HFFc6 (cell line): Measurements from ENCODE around the gene TMEM119. TPM values are rescaled to one million over a fixed set of nuclear protein-coding genes. Genes with fewer than 3 reads are reported as not detected.

Source experiments
- DNase-seq: peaks from one replicate; pipeline ENCODE4 v3.0.0-alpha.2; 2018
- H3K27ac Mint-ChIP-seq: 2 replicates; pipeline ENCODE4 v1.8.0; 2020; ENCODE audit warnings: mild to moderate bottlenecking, mixed read lengths
- H3K27me3 Mint-ChIP-seq: 2 replicates; pipeline ENCODE4 v1.8.0; 2021; ENCODE audit warnings: mild to moderate bottlenecking, moderate library complexity, mixed read lengths; ENCODE audit not compliant: insufficient read depth
- H3K36me3 Mint-ChIP-seq: 2 replicates; pipeline ENCODE4 v1.8.0; 2021; ENCODE audit warnings: low read depth, mixed read lengths
- H3K4me1 Mint-ChIP-seq: 2 replicates; pipeline ENCODE4 v1.8.0; 2020; ENCODE audit warnings: low read depth, mixed read lengths
- H3K4me3 Mint-ChIP-seq: 2 replicates; pipeline ENCODE4 v1.8.0; 2020; ENCODE audit warnings: mild to moderate bottlenecking, moderate library complexity, mixed read lengths
- H3K9me3 Mint-ChIP-seq: 2 replicates; pipeline ENCODE4 v1.8.0; 2020; ENCODE audit warnings: mild to moderate bottlenecking, mixed read lengths
- CTCF ChIP-seq: fragments of 200-600 bp; sonication (generic); IDR thresholded peaks from 2 replicates; pipeline ENCODE4 v1.5.0; 2021; ENCODE audit warnings: antibody characterized with exemption, mild to moderate bottlenecking
- total RNA-seq, 6 experiments: library from RNA; stranded (reverse); fragmentation: NEBNext Ultra II Directional; extraction: Animal tissue kit (Norgen Biotek cat#: 25700); gene quantifications; 2 replicates in 1 of 6; 3 replicates in 5 of 6; pipeline ENCODE4 v1.2.3, GENCODE V29; 2021

TMEM119 gene
- total RNA-seq, 6 experiments from 2014 or later = 11.9 to 22.2 (median 19.1) TPM

- Mint-ChIP-seq H3K4me3 (no peak overlapping the region), H3K4me1 (0 out of 2 replicates have a peak, but pooled peaks cover 7% of the 10 kb centered on the region), H3K36me3 (no peaks in the 10 kb centered on the region), H3K27me3 (peaks cover 6% of the 10 kb centered on the region), H3K27ac (no peak overlapping the region), H3K9me3 (no peaks in the 10 kb centered on the region)
- no peak for TF ChIP-seq CTCF
- no peak for DNase-seq
Measured at GRCh38 chr12:108603743-108604142, 5.9 kb upstream of the TMEM119 start.

- no peak overlapping the region for H3K4me3 Mint-ChIP-seq
- no peak overlapping the region for H3K27ac Mint-ChIP-seq
- peaks cover 7% of the 10 kb centered on the region; the same call in 1 of the 2 replicates for H3K4me1 Mint-ChIP-seq
- no peaks in the 10 kb centered on the region for H3K36me3 Mint-ChIP-seq
- DNase-seq = no peak
- no peaks in the 10 kb centered on the region for H3K9me3 Mint-ChIP-seq
- peaks cover 6% of the 10 kb centered on the region for H3K27me3 Mint-ChIP-seq
- no peak for TF ChIP-seq CTCF
Measured at GRCh38 chr12:108602976-108603704, 5.3 kb upstream of the TMEM119 start.

- no peak for DNase-seq
- Mint-ChIP-seq H3K9me3 (no peaks in the 10 kb centered on the region), H3K4me3 (no peak overlapping the region)
Measured at GRCh38 chr12:108602209-108602705, 4.4 kb upstream of the TMEM119 start.

GRCh38 chr12:108600702-108601007 lies 2.8 kb upstream of the TMEM119 start:
- Mint-ChIP-seq H3K9me3 (no peaks in the 10 kb centered on the region), H3K36me3 (no peaks in the 10 kb centered on the region), H3K4me3 (no peak overlapping the region), H3K27me3 (peaks cover 6% of the 10 kb centered on the region), H3K4me1 (peaks cover 7% of the 10 kb centered on the region; the same call in 1 of the 2 replicates), H3K27ac (no peak overlapping the region)
- TF ChIP-seq CTCF = no peak
- DNase-seq = no peak

More at GRCh38 chr12:108602209-108602705, 4.4 kb upstream of the TMEM119 start:
- TF ChIP-seq CTCF = no peak
- H3K4me1 Mint-ChIP-seq = peaks cover 7% of the 10 kb centered on the region; the same call in 1 of the 2 replicates
- no peaks in the 10 kb centered on the region for H3K36me3 Mint-ChIP-seq
- H3K27me3 Mint-ChIP-seq = peaks cover 6% of the 10 kb centered on the region
- no peak overlapping the region for H3K27ac Mint-ChIP-seq

- no peak for DNase-seq
- TF ChIP-seq CTCF = no peak
- H3K36me3 Mint-ChIP-seq = no peaks in the 10 kb centered on the region
- peaks cover 6% of the 10 kb centered on the region for H3K27me3 Mint-ChIP-seq
- H3K9me3 Mint-ChIP-seq = no peaks in the 10 kb centered on the region
- no peak overlapping the region for H3K4me3 Mint-ChIP-seq
- H3K4me1 Mint-ChIP-seq = peaks cover 2% of the 10 kb centered on the region; the same call in 1 of the 2 replicates
- H3K27ac Mint-ChIP-seq = no peak overlapping the region
Measured at GRCh38 chr12:108599948-108600701, 2.2 kb upstream of the TMEM119 start.
